ENCODE measurements around the gene HPSE2.

HPSE2 gene

GRCh38 chr10:98808282-98808892 lies 427.3 kb downstream of the HPSE2 start:
- TF ChIP-seq CTCF (IDR thresholded peaks at IDR 0.05; ENCODE audit: low read depth, low read length, missing control alignments), result no peak
- no peak overlapping the region for H3K4me3 ChIP-seq (ENCODE audit: low read depth, low read length)
- DNase-seq (ENCODE audit: low read depth), result no peak

DNA sequence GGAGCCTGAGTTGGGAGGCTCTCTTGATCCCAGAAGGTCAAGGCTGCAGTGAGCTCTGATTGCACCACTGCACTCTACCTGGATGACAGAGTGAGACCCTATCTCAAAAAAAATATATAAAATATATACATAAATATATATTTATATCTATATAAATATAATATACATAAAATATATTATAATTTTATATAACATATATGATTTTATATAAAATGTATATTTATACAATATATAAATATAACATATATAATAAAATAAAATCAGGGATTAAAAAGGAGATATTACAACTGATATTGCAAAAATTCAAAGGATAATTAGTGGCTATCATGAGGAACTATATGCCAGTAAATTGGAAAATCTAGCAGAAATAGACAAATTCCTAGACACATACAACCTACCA lies 435.4 kb downstream of the HPSE2 start:
- TF ChIP-seq CTCF (IDR thresholded peaks at IDR 0.05; ENCODE audit: low read depth, low read length, missing control alignments), result no peak
- no peak for DNase-seq (ENCODE audit: low read depth)
- H3K4me3 ChIP-seq (ENCODE audit: low read depth, low read length), result no peak overlapping the region

DNA sequence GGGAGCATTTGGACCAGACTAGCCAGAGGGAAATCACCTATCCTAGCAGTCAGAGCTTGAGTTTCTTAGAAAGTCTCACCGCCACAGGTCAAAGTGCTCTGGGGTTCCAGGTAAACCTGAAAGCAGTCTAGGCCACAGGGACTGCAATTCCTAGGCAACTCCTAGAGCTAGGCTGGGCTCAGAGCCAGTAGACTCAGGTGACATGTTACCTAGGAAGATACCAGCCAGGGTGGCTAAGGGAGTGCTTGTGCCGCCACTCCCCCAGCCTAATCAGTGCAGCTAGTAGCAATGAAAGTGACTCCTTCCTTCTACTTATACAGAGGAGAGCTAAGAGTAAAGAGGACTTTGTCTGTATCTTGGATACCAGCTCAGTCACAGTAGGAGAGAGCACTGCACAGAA lies 440.2 kb downstream of the HPSE2 start:
- DNase-seq (ENCODE audit: low read depth), result no peak
- TF ChIP-seq CTCF (IDR thresholded peaks at IDR 0.05; ENCODE audit: low read depth, low read length, missing control alignments), result no peak
- H3K4me3 ChIP-seq (ENCODE audit: low read depth, low read length), result no peak overlapping the region

- peak; percentile 31 for TF ChIP-seq CTCF (IDR thresholded peaks at IDR 0.05; ENCODE audit: low read depth, low read length, missing control alignments)
- no peak overlapping the region for H3K4me3 ChIP-seq (ENCODE audit: low read depth, low read length)
- DNase-seq (ENCODE audit: low read depth), result no peak
Measured at GRCh38 chr10:98790817-98791216, 444.8 kb downstream of the HPSE2 start.

GRCh38 chr10:98778277-98778759 lies 457.3 kb downstream of the HPSE2 start:
- TF ChIP-seq CTCF (IDR thresholded peaks at IDR 0.05; ENCODE audit: low read depth, low read length, missing control alignments), result no peak
- H3K4me3 ChIP-seq (ENCODE audit: low read depth, low read length), result no peak overlapping the region
- DNase-seq (ENCODE audit: low read depth), result no peak

DNA sequence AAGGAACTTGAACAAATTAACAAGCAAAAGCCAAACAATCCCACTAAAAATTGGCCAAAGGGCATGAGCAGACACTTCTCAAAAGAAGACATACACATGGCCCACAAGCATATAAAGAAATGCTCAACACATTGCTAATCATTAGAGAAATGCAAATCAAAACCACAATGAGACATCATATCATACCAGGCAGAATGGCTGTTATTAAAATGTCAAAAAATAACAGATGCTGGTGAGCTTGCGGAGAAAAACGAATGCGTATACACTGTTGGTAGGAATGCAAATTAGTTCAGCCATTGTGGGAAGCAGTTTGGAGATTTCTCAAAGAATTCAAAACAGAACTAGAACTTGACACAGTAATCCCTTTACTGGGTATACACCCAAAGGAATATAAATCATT lies 477.2 kb downstream of the HPSE2 start:
- TF ChIP-seq CTCF (IDR thresholded peaks at IDR 0.05; ENCODE audit: low read depth, low read length, missing control alignments), result no peak
- DNase-seq (ENCODE audit: low read depth), result no peak
- H3K4me3 ChIP-seq (ENCODE audit: low read depth, low read length), result no peak overlapping the region

GRCh38 chr10:98748298-98748697 lies 487.4 kb downstream of the HPSE2 start:
- DNase-seq (ENCODE audit: low read depth), result peak; percentile 3
- H3K4me3 ChIP-seq (ENCODE audit: low read depth, low read length), result no peak overlapping the region
- TF ChIP-seq CTCF (IDR thresholded peaks at IDR 0.05; ENCODE audit: low read depth, low read length, missing control alignments), result peak; percentile 53
